MM.1S (cell line): ENCODE results near the gene DHRS4.

Experiments used
- DNase-seq: peaks from one replicate; pipeline ENCODE4 v3.0.0-alpha.2; 2015
- H2AFZ ChIP-seq: fragments of 300-600 bp; sonication (generic); 2 replicates; pipeline ENCODE4 v1.6.0; 2016; ENCODE audit warnings: antibody characterized with exemption, low read length
- H3F3A ChIP-seq: fragments of 300-600 bp; sonication (generic); 2 replicates; pipeline ENCODE4 v1.6.1; 2016; ENCODE audit warnings: mild to moderate bottlenecking, antibody characterized with exemption, low read length, moderate library complexity, mixed read lengths; ENCODE audit not compliant: insufficient read depth
- H3K27ac ChIP-seq: fragments of 300-600 bp; sonication (generic); 2 replicates; pipeline ENCODE4 v1.5.1; 2016; ENCODE audit warnings: mild to moderate bottlenecking, low read length
- H3K27me3 ChIP-seq: fragments of 300-600 bp; sonication (generic); replicated peaks from 2 replicates; pipeline ENCODE4 v1.6.0; 2016; ENCODE audit warnings: low read length; ENCODE audit not compliant: insufficient read depth
- H3K36me3 ChIP-seq: fragments of 300-600 bp; sonication (generic); replicated peaks from 2 replicates; pipeline ENCODE4 v1.6.1; 2016; ENCODE audit warnings: mild to moderate bottlenecking, low read length, mixed read lengths; ENCODE audit not compliant: insufficient read depth
- H3K4me1 ChIP-seq: fragments of 300-600 bp; sonication (generic); 2 replicates; pipeline ENCODE4 v1.6.1; 2016; ENCODE audit warnings: low read length, mixed read lengths
- H3K4me2 ChIP-seq: fragments of 300-600 bp; sonication (generic); 2 replicates; pipeline ENCODE4 v1.6.0; 2016; ENCODE audit warnings: low read depth, low read length
- H3K4me3 ChIP-seq: fragments of 300-600 bp; sonication (generic); 2 replicates; pipeline ENCODE4 v1.5.1; 2016; ENCODE audit warnings: low read length, mixed read lengths
- H3K79me2 ChIP-seq: fragments of 300-600 bp; sonication (generic); 2 replicates; pipeline ENCODE4 v1.6.1; 2016; ENCODE audit warnings: mixed run types, low read length, mixed read lengths
- H3K9ac ChIP-seq: fragments of 300-600 bp; sonication (generic); 2 replicates; pipeline ENCODE4 v1.6.1; 2016; ENCODE audit warnings: low read length, mixed read lengths
- H3K9me2 ChIP-seq: fragments of 300-600 bp; sonication (generic); replicated peaks from 2 replicates; pipeline ENCODE4 v1.6.1; 2016; ENCODE audit warnings: mild to moderate bottlenecking, low read length, mixed read lengths; ENCODE audit not compliant: insufficient read depth
- H3K9me3 ChIP-seq: fragments of 300-600 bp; sonication (generic); replicated peaks from 2 replicates; pipeline ENCODE4 v1.6.1; 2016; ENCODE audit warnings: mild to moderate bottlenecking, low read length, mixed read lengths; ENCODE audit not compliant: insufficient read depth
- H4K20me1 ChIP-seq: fragments of 300-600 bp; sonication (generic); 2 replicates; pipeline ENCODE4 v1.6.1; 2016; ENCODE audit warnings: mild to moderate bottlenecking, low read length, moderate library complexity, mixed read lengths; ENCODE audit not compliant: insufficient read depth
- CTCF ChIP-seq: fragments of 300-600 bp; sonication (generic); IDR thresholded peaks from 2 replicates; pipeline ENCODE4 v1.5.1; 2016; ENCODE audit warnings: antibody characterized with exemption, low read length, mixed read lengths
- EZH2 ChIP-seq: fragments of 300-600 bp; sonication (generic); optimal IDR thresholded peaks from 2 replicates; pipeline ENCODE3; 2017; ENCODE audit warnings: low read depth, mild to moderate bottlenecking, antibody characterized with exemption, low read length, mixed read lengths
- EZH2phosphoT487 ChIP-seq: fragments of 300-600 bp; sonication (generic); IDR thresholded peaks from 2 replicates; pipeline ENCODE4 v1.6.1; 2018; ENCODE audit warnings: antibody characterized with exemption, low read length

The DHRS4 gene

GRCh38 chr14:23925523-23926075 lies 28.0 kb upstream of the DHRS4 start:
- no peaks in the 10 kb centered on the region for H3K36me3 ChIP-seq
- H2AFZ ChIP-seq: no peak overlapping the region
- no peak overlapping the region for H3K27ac ChIP-seq
- H3K79me2 ChIP-seq: no peaks in the 10 kb centered on the region
- H3K9me2 ChIP-seq: no peaks in the 10 kb centered on the region
- no peaks in the 10 kb centered on the region for H3K4me1 ChIP-seq
- no peak overlapping the region for H3K4me2 ChIP-seq
- H3K4me3 ChIP-seq: no peak overlapping the region
- TF ChIP-seq EZH2phosphoT487: no peak
- TF ChIP-seq EZH2: no peak
- TF ChIP-seq CTCF: no peak
- H3F3A ChIP-seq: no peaks in the 10 kb centered on the region
- H4K20me1 ChIP-seq: no peaks in the 10 kb centered on the region
- no peak for DNase-seq
- no peaks in the 10 kb centered on the region for H3K27me3 ChIP-seq
- H3K9ac ChIP-seq: no peak overlapping the region
- H3K9me3 ChIP-seq: no peaks in the 10 kb centered on the region

- Histone ChIP-seq H3K4me2 (no peak overlapping the region), H3K36me3 (no peaks in the 10 kb centered on the region), H3K27ac (no peak overlapping the region), H2AFZ (no peak overlapping the region), H3K9ac (no peak overlapping the region), H3K4me3 (no peak overlapping the region), H3K4me1 (no peaks in the 10 kb centered on the region), H3K9me3 (no peaks in the 10 kb centered on the region), H3K27me3 (no peaks in the 10 kb centered on the region), H3F3A (no peaks in the 10 kb centered on the region), H3K9me2 (no peaks in the 10 kb centered on the region), H4K20me1 (no peaks in the 10 kb centered on the region), H3K79me2 (no peaks in the 10 kb centered on the region)
- DNase-seq: no peak
- TF ChIP-seq EZH2phosphoT487: no peak
- no peak for TF ChIP-seq EZH2
- no peak for TF ChIP-seq CTCF
These were observed 27.0 kb upstream of the DHRS4 start for GRCh38 chr14:23926543-23926942.

GRCh38 chr14:23929136-23929535 lies 24.4 kb upstream of the DHRS4 start:
- no peaks in the 10 kb centered on the region for H3K27me3 ChIP-seq
- TF ChIP-seq EZH2phosphoT487 (no peak), EZH2 (no peak), CTCF (no peak)

More at GRCh38 chr14:23929136-23929535, 24.4 kb upstream of the DHRS4 start:
- no peaks in the 10 kb centered on the region for H3K4me1 ChIP-seq
- H3K79me2 ChIP-seq: no peaks in the 10 kb centered on the region
- no peak overlapping the region for H3K4me3 ChIP-seq
- H3K9ac ChIP-seq: no peak overlapping the region
- no peak overlapping the region for H3K27ac ChIP-seq
- H3K36me3 ChIP-seq: no peaks in the 10 kb centered on the region
- H3K9me2 ChIP-seq: no peaks in the 10 kb centered on the region
- H3K4me2 ChIP-seq: no peak overlapping the region
- no peak for DNase-seq
- no peak overlapping the region for H2AFZ ChIP-seq
- H3K9me3 ChIP-seq: no peaks in the 10 kb centered on the region
- no peaks in the 10 kb centered on the region for H4K20me1 ChIP-seq
- H3F3A ChIP-seq: no peaks in the 10 kb centered on the region
